GM12865 (cell line): ENCODE measurements around the gene FMC1.
"Not testable (repeated sequence)": the region's sequence is repeated elsewhere in the genome, so short reads cannot be mapped to it uniquely, and the experiment has no call there.

Source experiments
- DNase-seq: peaks from one replicate; pipeline ENCODE4 v3.0.0; 2010; ENCODE audit warnings: low read depth
- H3K4me3 ChIP-seq: 2 replicates; pipeline ENCODE4 v1.5.1; 2011; ENCODE audit warnings: mild to moderate bottlenecking, low read depth, low read length, control low read depth
- CTCF ChIP-seq: IDR thresholded peaks from 2 replicates; pipeline ENCODE4 v1.5.1; 2011; ENCODE audit warnings: low read length, control low read depth, low read depth, inconsistent platforms; ENCODE audit not compliant: insufficient read depth; ENCODE audit errors: missing control alignments

Gene FMC1

DNA sequence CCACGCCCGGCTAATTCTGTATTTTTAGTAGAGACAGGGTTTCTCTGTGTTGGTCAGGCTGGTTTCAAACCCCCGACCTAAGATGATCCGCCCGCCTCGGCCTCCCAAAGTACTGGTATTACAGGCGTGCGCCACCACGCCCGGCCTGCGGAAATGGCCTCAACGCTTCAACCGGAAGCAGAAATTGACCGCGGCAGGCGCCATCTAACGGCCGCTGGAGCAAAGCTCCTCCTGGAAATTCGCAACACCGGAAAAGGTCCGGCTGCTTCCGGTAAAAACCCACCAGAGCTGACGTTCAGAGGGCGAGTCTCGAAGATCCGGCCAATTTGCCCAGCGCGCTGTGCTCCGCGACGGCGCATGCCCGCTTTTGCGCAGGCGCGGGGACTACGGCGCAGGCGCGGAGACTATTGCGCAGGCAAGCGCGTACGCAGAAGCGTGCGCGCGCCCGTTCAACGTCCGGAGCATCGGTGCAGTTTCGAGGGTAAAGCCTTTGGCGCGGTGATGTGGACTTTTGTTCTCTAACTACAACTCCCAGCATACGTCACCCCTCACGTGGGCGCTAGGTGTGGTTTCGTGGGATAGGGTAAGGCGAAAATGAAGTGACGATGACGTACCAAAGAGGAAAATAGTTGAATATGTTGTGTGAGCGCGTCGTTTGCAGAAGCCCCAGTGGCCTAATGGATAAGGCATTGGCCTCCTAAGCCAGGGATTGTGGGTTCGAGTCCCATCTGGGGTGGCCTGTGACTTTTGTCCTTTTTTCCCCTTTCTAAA is 915 bp upstream of the FMC1 start:
- peak; percentile 77 for TF ChIP-seq CTCF
- H3K4me3 ChIP-seq = peak overlapping the region; percentile 90
- DNase-seq = peak; percentile 100

GRCh38 chr7:139340808-139341057 is 404 bp upstream of the FMC1 start:
- TF ChIP-seq CTCF = no peak
- H3K4me3 ChIP-seq = peak overlapping the region; percentile 90
- DNase-seq = no peak

DNA sequence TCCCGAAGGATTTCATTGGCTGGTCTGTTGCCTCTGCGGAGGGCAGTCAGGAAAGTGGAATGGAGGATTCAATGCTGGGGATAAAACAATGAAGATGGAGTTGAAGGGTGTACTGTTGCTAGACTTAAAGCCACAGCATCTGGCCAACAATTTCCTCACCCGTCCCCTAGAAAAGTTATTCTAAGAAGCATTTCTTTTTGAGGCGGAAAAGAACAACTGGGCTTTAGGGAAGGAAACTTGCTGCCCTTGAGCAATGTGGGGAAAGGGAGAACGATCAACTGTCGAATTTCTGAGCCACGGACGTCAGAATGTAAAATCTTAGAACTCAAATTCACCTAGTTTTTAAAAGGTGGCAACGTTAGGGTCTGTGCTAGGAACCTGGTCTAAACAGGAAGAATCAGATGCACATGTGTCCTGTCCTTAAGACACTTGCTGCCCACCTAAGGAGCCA is 664 bp downstream of the FMC1 start:
- no peak for TF ChIP-seq CTCF
- DNase-seq = peak; percentile 19
- H3K4me3 ChIP-seq = peak overlapping the region; percentile 90

- no peak for TF ChIP-seq CTCF
- DNase-seq = no peak
- H3K4me3 ChIP-seq = no peak overlapping the region
Measured at GRCh38 chr7:139345042-139345441, 3.9 kb downstream of the FMC1 start.

- H3K4me3 ChIP-seq = no peak overlapping the region
- no peak for DNase-seq
- TF ChIP-seq CTCF = no peak
Measured at GRCh38 chr7:139351027-139351426, 9.9 kb downstream of the FMC1 start.

- TF ChIP-seq CTCF = no peak
- H3K4me3 ChIP-seq = no peak overlapping the region
- DNase-seq = no peak
Measured at GRCh38 chr7:139354729-139355128, 13.6 kb downstream of the FMC1 start.

DNA sequence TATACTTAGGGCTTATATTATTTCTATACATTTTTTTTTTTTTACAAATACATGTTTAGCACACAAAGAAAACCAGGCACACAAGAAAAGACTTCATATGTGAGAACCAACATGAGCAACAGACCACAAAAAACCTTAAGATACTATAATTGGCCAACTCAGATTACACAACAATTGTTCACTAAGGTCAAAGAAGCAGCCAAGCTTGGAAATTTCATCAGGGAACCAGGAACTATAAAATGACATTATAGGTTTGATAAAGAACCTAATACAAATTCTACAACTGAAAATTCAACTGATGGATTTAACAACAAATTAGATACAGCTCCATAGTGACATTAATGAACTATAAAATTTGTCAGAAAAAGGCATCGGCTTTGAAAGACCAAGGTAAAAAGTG is 14.2 kb downstream of the FMC1 start:
- H3K4me3 ChIP-seq = no peak overlapping the region
- no peak for DNase-seq
- no peak for TF ChIP-seq CTCF

GRCh38 chr7:139357729-139358506 is 16.8 kb downstream of the FMC1 start:
- not testable (repeated sequence) for DNase-seq
- H3K4me3 ChIP-seq = peak overlapping the region; percentile 90
